GM18511 (cell line): ENCODE measurements around the gene DTL.

ENCODE experiments used
- ATAC-seq: cut with Tn5 transposase; IDR thresholded peaks from one replicate; pipeline ENCODE4 v1.9.1; 2021; ENCODE audit warnings: mild to moderate bottlenecking, moderate library complexity; ENCODE audit not compliant: unreplicated experiment

Gene DTL

GRCh38 chr1:212082765-212083406, 47.3 kb downstream of the DTL start:
- ATAC-seq, result no peak

GRCh38 chr1:212089560-212090163, 54.1 kb downstream of the DTL start:
- no peak for ATAC-seq

GRCh38 chr1:212091438-212092121, 56.0 kb downstream of the DTL start:
- ATAC-seq, result no peak

GRCh38 chr1:212097360-212097759, 61.8 kb downstream of the DTL start:
- ATAC-seq, result no peak

- no peak for ATAC-seq
These were observed 62.8 kb downstream of the DTL start for GRCh38 chr1:212098310-212098709.

GRCh38 chr1:212098771-212099170, 63.2 kb downstream of the DTL start:
- ATAC-seq, result no peak

- no peak for ATAC-seq
These were observed 65.7 kb downstream of the DTL start for GRCh38 chr1:212101251-212101650.

- no peak for ATAC-seq
These were observed 66.2 kb downstream of the DTL start for GRCh38 chr1:212101735-212102134.

GRCh38 chr1:212104586-212105325, 69.2 kb downstream of the DTL start:
- no peak for ATAC-seq

- ATAC-seq, result no peak
These were observed 70.8 kb downstream of the DTL start for GRCh38 chr1:212106286-212106792.

GRCh38 chr1:212107481-212107880, 71.9 kb downstream of the DTL start:
- no peak for ATAC-seq

- ATAC-seq, result no peak
These were observed 72.6 kb downstream of the DTL start for GRCh38 chr1:212108187-212108586.

GRCh38 chr1:212108981-212109380, 73.4 kb downstream of the DTL start:
- no peak for ATAC-seq

- no peak for ATAC-seq
These were observed 74.2 kb downstream of the DTL start for GRCh38 chr1:212109728-212110127.

- ATAC-seq, result no peak
These were observed 75.1 kb downstream of the DTL start for GRCh38 chr1:212110617-212111016.

- ATAC-seq, result no peak
These were observed 76.0 kb downstream of the DTL start for GRCh38 chr1:212111536-212111935.

- no peak for ATAC-seq
These were observed 78.2 kb downstream of the DTL start for GRCh38 chr1:212113706-212114105.

- no peak for ATAC-seq
These were observed 82.8 kb downstream of the DTL start for GRCh38 chr1:212118167-212118871.

GRCh38 chr1:212118872-212119260, 83.3 kb downstream of the DTL start:
- ATAC-seq, result no peak

GRCh38 chr1:212119397-212119837, 83.9 kb downstream of the DTL start:
- ATAC-seq, result no peak

- no peak for ATAC-seq
These were observed 84.3 kb downstream of the DTL start for GRCh38 chr1:212119863-212120262.
